DMS153 treated with DMSO at 0.1 percent for 48 hours (cell line): ENCODE data around the gene GLP2R.

Experiments
- DNase-seq: peaks from one replicate; lab custom pipeline; 2025; ENCODE audit not compliant: unreplicated experiment; lab: John Stamatoyannopoulos, UW

The GLP2R gene

DNA sequence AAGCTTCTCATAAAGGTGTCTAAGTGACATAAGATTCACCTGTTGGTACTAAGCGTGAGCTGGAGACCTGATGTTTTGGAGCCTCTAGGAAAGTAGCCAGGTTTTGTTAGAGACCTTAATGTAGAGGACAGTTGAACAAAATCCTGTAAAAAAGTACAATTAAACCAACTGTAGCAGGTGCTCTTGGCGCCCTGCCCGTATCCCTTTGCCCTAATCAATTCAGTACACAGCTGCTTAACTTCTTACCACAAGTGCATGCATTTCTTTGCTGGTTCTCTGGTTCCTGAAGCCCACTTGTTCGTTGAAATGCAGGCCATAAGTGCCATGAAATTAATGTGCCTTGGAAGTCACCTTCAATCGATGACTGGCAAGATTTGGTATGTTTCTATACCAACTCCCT lies 24.4 kb downstream of the GLP2R start:
- DNase-seq, result no peak

DNA sequence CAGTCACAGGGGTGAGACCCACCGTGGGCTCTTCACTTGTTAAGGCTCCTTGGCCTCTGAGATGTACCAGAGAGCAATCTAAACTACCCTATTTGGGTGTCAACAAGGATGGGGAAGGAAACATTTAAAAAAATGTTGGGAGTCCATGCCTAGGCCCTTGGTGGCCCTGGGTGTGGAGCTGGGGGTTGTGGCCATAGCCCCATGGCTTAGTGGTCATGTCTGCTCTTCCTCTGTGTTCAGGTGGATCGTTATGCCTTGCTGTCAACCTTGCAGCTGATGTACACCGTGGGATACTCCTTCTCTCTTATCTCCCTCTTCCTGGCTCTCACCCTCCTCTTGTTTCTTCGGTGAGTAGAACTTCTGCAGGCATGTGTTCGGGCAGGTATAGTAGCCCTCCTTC lies 28.5 kb downstream of the GLP2R start:
- DNase-seq, result no peak

DNA sequence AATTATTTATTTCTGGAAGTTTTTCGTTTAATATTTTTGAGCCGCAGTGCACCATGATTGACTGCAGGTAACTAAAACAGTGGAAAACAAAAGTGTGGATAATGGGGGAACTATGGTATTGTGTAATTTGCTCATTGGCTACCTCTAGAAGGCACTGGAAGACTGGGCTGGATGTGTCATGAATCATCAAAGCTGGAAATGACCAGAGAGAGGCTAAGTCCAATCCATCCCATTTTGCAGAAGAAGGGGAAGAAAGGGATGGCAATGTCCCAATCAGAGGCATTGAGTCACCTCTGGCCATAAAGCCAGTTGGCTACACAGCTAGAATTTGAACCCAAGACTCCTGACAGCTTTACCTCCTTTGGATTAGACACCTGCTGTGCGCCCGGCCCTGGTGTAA lies 29.3 kb downstream of the GLP2R start:
- no peak for DNase-seq

- DNase-seq, result no peak
Measured at GRCh38 chr17:9859781-9860180, 34.1 kb downstream of the GLP2R start.

GRCh38 chr17:9860851-9861250 lies 35.1 kb downstream of the GLP2R start:
- no peak for DNase-seq

GRCh38 chr17:9862220-9862619 lies 36.5 kb downstream of the GLP2R start:
- DNase-seq, result no peak

GRCh38 chr17:9862949-9863348 lies 37.2 kb downstream of the GLP2R start:
- no peak for DNase-seq

DNA sequence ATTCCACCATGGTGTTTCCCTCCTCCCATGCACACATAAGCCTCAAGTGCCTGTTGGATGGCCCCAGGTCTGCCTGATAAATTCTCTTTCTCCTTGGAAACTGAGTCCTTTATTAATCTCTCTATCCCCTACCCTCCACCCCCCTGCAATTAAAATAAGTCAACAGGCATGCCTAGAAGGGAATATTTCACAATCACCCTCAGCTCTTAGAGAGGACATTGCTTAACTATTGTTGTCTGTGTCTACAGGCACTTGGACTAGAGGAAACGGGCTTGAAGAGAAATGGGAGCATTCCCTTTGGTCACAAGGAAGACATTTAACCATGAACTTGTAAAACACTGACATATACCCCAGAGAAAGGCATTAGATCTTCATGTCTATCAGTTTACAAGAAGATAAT lies 39.9 kb downstream of the GLP2R start:
- no peak for DNase-seq

GRCh38 chr17:9868552-9868951 lies 42.8 kb downstream of the GLP2R start:
- DNase-seq, result no peak

GRCh38 chr17:9872852-9873251 lies 47.1 kb downstream of the GLP2R start:
- DNase-seq, result no peak

DNA sequence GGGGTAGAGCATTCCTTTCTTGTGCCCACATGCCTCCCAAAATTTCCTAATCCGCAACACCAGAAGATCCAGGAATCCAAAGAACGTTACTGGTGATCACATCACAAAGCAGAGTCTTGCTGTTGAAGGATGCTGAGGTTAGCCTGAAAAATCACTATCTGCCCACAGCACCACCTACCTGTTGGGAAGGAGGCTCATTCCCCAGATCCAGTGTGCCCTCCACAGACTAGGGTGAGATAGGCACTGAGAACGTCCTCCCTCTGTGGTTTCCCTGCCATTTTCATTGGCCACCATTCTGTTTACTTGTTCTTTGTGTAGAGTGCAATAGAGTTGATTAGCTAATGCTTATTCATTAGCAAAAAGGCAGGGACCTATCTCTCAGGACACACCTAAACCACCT lies 49.0 kb downstream of the GLP2R start:
- DNase-seq, result no peak

DNA sequence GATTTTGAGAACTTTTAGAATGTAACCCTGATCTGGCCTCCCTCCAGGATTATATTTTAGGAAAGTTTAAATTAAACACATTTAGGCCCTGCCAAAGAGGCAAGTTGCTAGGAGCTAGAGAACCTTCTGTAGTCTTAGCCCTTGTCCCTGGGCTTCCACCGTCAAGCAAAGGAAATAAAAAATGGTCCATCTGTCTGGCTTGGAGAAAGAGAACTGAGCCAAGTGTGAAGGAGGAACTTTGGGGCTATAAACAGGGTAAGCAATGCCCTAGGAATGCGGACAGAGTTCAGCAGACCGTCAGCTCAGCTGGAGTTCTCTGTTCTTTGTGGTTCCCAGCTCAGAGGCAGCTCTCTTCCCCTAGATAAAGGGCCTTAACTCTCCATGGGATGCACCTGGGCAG lies 49.7 kb downstream of the GLP2R start:
- no peak for DNase-seq

- DNase-seq, result no peak
Measured at GRCh38 chr17:9878356-9878755, 52.6 kb downstream of the GLP2R start.

GRCh38 chr17:9878786-9879525 lies 53.2 kb downstream of the GLP2R start:
- DNase-seq, result no peak

GRCh38 chr17:9880582-9880999 lies 54.9 kb downstream of the GLP2R start:
- DNase-seq, result no peak

- DNase-seq, result no peak
Measured at GRCh38 chr17:9883451-9883850, 57.7 kb downstream of the GLP2R start.

DNA sequence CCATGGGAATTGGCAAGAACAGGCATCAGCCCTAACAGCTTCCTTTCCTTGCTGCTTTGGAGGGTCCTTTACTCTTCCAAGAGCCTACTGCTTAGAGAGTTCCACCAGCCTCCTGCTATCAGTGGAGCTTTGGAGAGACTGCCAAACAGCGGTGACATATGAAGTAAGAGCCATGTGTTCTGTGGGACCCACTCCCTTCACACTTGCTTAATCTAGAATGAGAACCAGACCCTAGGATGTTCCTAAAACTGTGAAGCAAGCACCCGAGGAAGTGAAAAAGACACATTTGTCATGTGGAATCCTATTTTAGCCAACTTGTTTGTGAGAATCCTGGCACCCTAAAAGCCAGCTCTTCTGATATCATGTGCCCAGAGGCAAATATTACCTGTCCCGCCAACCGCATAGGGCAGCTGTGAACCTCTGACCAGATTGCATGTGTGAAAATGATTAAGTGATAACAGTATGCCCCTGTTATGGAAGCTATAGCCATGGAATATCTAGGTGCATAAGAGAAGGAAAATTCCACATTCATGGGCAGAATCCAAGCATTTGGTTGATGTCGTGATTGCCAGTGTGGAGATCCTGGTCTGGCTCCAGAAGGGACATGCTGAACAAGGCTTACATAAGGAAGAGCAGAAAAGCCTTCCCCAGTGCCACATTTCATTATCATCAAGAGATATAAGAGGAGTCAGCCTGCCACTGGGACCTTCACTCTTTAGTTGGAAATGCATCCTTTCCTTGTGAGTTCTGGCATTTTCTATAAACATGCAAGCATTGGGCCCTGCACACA lies 60.6 kb downstream of the GLP2R start:
- DNase-seq, result no peak

DNA sequence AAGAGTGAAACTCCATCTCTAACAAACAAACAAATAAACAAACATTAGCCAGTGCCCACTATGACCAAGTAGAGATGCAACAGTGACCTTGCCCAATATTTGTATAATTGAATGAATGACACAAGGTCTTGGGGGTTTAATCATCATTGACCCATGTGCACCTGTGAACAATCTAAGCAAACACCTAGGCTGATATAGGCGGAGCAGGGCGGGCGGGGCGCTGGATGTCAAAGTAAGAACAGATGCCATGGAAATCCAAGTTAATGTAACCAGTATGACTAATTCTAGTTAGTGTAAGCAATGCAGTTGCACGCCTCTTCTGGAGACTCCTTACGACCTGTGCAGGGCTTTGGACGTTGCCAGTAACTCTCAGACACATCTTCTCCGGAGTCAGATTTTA lies 61.8 kb downstream of the GLP2R start:
- no peak for DNase-seq

- no peak for DNase-seq
Measured at GRCh38 chr17:9890124-9890523, 64.4 kb downstream of the GLP2R start.

- no peak for DNase-seq
Measured at GRCh38 chr17:9893411-9894012, 67.8 kb downstream of the GLP2R start.

GRCh38 chr17:9894231-9894630 lies 68.5 kb downstream of the GLP2R start:
- no peak for DNase-seq

DNA sequence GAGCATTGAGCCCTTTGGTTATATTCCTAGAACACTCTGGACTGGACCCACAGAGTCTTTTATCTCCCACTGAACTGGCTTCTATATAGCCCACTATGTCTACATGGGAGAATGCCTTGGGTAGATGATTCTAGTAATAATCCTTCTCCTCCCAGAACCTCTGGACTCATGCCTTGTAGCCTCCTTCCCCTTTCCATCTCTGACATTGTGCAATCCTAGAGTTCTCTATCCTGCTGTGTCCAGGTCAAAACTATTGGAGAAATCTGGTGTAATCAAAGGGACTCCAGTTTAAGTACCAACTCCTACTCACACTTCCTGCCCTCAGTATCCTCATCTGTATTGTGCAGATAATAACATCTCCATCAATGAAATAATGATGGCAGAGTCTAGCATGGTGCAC lies 70.2 kb downstream of the GLP2R start:
- no peak for DNase-seq
